ENCODE measurements around the gene SEMA6C.

Gene SEMA6C

DNA sequence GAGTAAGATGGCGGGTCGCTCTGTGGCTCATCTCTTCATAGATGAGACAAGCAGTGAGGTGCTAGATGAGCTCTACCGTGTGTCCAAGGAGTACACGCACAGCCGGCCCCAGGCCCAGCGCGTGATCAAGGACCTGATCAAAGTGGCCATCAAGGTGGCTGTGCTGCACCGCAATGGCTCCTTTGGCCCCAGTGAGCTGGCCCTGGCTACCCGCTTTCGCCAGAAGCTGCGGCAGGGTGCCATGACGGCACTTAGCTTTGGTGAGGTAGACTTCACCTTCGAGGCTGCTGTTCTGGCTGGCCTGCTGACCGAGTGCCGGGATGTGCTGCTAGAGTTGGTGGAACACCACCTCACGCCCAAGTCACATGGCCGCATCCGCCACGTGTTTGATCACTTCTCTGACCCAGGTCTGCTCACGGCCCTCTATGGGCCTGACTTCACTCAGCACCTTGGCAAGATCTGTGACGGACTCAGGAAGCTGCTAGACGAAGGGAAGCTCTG, 12.4 kb upstream of the SEMA6C start:
- no peak for DNase-seq

DNA sequence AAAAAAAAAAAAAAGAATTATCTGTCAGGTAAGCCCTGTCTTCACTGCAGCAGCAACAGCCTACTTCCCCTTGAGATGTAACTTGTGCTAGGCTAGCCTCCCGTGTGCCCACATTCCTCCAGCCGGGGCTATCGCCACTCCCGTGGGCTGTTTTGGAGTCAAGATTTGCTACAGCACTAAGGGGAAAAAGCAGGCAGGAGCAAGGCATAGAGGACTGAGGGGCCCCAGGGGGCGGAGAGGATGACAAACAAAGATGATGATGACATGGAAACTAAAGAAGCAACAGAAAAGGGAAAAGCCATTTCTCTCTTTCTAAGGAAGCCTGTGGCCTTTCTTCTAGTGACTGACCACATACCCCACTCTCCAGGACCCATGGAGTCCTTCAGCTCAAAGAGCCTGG, 11.9 kb upstream of the SEMA6C start:
- DNase-seq: peak; percentile 54

DNA sequence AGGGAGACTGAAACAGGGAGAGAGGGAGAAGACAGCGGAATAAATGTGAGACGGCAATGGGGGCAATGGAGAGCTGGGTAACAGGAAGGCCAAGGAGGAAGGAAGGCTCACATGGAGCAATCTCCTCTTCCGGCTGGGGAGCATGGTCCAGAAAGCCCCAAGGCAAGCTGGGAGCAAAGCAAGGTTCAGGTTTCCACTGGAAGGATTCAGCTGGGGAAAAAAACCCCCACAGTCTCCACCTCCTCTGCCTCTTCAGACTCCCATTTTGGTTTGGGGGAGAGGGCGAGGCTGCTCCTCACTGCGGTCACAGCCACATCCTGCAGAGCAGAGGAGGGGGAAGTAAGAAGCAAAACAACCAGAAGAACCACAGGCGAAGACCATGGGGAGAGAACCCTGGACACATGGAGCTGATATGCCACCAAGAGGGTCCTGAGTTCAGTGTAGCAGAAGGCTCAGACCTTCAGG, 10.7 kb upstream of the SEMA6C start:
- DNase-seq: peak; percentile 36

GRCh38 chr1:151156515-151156819, 10.0 kb upstream of the SEMA6C start, which contains the start of gene TNFAIP8L2:
TNFAIP8L2 (plus strand) TSS chr1:151156649; CDS start chr1:151158698, 2,049 bp downstream.
- DNase-seq: peak; percentile 75

GRCh38 chr1:151147665-151148064, 1.2 kb upstream of the SEMA6C start:
- DNase-seq: no peak

GRCh38 chr1:151147132-151147503, 687 bp upstream of the SEMA6C start:
- no peak for DNase-seq

DNA sequence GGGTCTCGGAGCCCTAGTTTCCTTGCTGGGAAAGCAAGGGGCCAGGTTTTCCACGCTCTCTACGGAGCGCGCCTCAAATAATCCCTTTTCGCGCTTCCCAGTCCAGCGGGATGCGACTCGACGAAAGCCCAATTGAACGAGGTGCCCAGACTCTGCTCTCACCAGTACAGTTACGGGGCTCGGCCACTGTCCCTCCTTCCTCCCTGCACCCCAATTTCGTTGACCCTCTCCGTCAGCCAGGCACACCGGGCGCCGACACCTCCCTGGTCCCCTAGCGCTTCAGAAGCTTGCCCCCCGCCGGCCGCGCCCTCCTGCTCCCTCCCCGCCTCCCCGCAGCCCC, 389 bp downstream of the SEMA6C start:
- DNase-seq: no peak

DNA sequence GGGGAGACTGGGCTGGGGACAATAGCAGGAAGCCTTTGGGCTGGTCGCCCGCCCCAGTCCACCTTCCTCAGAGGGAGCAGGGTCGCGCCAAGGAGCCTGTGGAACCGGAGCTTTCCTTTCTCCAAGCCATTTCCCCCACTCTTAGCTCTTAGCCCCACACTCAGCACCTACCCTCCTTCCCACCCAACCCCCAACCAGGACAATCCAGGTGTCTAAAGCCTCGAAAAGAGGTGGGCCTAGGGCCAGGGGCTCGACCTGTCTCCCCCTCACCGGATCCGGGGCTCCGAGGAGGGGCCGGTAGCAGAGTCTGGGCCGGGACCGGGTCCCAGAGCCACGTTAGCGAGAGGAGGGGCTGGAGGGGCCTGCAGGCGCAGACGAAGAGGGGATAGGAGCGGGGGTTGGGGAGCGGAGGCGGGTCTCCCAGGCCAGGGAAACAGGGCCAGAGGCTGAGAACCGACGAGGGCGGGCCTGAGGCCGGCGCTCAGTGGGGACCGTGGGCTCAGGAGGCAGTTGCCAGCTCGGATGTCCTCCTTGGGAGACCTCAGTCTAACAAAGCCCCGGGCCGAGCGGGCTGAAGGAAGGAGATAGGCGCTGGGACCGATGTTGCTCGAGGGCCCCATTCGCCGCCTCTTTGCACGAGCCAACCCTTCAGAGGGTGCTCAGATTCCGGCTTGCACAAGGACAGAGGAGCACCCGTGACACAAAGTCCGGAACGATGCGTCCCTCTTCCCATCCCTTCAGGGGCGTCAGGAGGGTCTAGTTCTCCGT, 943 bp downstream of the SEMA6C start:
- DNase-seq: no peak

DNA sequence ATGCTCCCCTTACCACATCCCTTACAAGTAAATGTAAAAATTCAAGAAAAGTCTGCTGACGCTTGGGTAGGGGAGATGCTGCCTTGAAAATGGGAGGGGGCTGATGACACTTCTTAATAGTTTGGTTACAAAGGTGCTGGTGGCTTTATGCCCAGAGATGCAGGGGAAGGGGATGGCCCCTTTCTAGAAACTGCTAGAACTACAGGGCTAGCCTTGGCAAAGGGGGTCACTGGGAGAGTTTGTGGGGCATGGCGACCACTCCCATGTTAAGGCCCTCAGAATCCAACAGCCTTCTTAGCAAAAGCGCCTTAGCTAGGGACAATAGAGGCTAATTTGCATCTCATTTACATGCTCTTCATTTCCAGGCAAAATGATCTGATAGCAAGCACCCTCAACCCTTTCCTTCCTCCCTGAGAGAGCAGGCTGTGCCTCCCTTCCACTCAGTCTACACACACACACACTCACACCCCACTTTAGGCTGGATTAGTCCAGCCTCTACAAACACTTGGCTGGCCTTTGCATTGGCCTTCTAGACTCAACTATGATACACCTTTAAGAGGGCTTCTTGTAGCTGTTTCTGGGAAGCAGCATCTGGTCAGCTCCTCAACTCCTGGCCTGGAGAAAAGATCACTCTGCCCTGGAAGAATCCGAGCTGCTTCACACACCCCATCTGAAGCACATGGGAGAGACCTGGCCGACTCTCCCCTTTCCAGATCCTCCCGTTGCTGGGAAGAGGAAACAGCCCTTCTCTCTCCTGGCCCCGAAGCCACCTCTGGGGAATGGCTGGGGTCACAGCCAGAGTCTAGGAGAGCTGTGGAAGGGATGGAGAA, 1.7 kb downstream of the SEMA6C start:
- no peak for DNase-seq

- DNase-seq: no peak
These were observed 2.4 kb downstream of the SEMA6C start for GRCh38 chr1:151143986-151144385.

DNA sequence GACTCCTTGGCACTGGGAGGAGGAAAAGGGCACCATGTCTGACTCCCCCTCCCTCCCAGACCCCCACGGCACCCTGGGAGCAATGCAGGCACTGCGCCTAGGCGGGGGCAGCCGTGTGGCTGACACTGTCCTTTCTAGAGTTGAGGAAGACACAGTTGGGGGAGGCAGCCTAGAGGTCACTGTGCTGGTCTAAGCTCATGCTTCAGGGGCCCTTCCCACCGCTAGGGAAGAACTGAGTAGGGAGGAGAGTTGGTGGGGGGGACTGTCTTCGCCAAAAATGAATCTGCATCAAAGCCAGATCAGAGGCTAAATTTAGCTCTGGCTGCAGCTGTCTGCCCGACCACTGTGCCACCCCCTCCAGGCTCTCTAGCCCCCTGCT, 3.4 kb downstream of the SEMA6C start:
- DNase-seq: no peak

DNA sequence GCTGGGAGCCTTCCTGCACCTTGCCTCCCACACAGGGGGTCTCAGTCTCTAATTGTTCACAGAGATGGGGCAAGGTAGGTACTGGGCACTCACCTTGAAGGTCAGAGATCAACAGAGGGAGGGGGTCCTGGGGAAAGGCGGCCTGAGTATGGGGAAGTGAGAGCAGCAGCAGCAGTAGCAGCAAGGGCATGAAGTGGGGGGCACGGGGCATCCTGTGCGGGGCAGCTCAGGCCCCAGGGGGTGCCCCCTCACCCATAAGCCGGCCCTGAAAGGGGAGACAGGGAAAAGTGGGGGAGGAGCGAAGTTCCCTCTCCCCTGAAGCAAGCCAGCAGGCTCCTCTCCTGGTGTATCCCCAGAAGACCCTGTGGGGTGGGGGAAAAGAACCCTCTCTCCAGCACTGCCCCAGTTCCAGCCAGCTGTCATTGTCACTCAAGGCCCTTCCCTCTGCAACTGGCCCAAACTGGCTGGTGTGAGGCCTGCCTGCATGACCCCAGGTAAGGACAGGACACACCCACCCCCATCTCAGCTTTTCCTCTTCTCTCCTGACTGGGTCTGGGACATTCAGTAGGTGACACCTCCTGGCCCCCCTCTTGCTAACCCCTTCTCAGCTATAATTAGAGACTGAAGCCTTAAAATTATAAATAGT, 3.9 kb downstream of the SEMA6C start:
- DNase-seq: no peak

- DNase-seq: no peak
These were observed 8.6 kb downstream of the SEMA6C start for GRCh38 chr1:151137789-151138188.

GRCh38 chr1:151135433-151136385, 10.7 kb downstream of the SEMA6C start:
- no peak for DNase-seq

DNA sequence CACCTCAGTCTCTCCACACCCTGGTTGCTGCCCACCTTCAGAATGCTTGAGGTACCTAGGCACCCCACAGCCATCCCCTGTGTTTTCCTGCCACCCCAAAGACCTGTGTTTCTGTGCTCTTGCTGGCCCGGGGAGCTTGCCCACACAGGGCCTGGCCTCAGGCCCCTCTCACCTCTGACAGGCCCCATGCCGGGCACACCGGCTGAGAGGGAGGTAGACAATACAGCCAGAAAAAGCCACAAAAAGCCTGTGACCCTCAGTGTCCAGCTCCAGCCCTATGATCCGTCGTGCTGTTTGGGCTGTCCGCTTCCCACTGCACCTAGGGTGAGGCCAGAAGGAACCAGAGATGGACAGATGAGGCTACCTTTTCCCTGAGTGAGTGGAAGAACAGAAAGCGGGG, 11.4 kb downstream of the SEMA6C start:
- no peak for DNase-seq

- DNase-seq: no peak
These were observed 12.0 kb downstream of the SEMA6C start for GRCh38 chr1:151134396-151134795.

DNA sequence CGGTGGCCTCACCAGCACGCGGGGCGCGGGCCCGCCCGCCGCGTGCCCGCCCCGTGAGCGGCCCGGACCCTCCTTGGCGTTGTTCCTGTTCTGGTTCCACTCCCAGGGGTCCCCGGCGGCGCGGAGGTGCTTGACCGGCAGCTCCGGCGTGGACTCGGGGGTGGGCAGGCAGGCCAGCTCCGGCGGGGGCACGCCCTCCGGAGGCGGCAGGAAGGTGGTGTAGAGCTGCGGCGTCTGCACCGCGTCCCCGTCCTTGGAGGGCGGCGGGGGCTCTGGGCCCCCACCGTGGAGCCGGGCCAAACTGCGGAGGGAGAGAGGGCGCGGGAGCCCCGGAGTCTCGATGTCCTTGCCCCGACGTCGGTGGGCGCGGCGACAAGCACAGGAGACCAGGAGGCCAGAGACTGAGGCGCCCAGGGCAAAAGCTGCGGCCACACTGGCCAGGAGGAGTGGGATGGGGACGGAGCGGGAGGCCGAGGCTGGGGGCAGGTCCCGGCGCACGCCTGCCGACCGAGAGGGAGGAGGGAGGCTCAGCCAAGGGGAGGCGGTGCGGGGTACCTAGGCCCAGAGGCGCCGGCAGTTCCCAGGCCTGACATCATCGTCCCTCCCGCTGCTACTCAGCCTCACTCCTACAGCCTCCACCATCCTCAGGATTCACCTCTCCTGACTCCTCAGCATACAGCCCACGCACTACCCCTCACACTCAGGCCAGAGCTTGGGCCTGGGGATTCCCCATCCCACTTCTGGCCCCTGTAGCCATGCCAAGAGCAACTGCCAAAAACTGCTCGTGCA, 13.2 kb downstream of the SEMA6C start:
- DNase-seq: no peak

GRCh38 chr1:151132335-151133017, 14.0 kb downstream of the SEMA6C start:
- no peak for DNase-seq

DNA sequence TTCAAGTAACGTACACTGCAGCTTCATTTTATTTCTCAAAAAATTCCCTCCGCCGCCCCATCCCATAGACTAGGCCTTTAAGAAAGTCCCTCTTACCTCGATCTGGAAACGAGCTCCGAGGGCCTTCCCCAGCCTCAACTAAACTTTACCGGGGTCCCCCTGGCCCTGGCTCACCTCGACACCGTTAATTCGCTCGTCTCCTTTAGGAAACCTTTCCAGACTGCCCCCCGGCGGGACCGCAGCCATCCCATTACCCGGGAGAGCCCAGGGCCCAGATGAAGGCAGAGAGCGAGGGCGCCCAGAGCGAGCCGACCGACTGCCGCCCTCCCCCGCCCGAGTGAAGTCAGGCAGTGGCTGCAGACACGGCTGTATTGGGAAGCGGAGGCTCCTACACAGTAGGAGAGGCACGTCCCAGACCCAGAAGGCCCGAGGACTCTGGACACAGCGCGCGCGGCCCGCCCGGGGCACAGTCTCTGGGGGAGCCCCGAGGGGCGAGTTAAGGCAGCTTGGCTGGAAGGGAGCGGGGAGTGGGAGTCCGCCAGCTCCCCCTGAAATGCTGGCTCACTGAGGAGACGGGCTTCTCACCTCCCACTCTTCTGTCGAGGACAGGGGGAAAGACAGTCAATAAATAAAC, 14.6 kb downstream of the SEMA6C start:
- DNase-seq: no peak

GRCh38 chr1:151130987-151131586, 15.3 kb downstream of the SEMA6C start:
- peak; percentile 81 for DNase-seq

Measured in activated CD8-positive, alpha-beta memory T cell treated with anti-CD3 and anti-CD28 coated beads, Interleukin-2, amount 50 U/mL, for 4 hours (primary cell).